ENCODE data around the gene TEX261.

TEX261 gene

GRCh38 chr2:70981421-70981820, 13.3 kb downstream of the TEX261 start:
- no peak for DNase-seq

- no peak for DNase-seq
Observed at GRCh38 chr2:70979626-70980025, 15.0 kb downstream of the TEX261 start.

GRCh38 chr2:70979180-70979488, 15.5 kb downstream of the TEX261 start:
- DNase-seq, result no peak

- DNase-seq, result no peak
Observed at GRCh38 chr2:70978341-70979179, 16.1 kb downstream of the TEX261 start, which contains the start of gene ANKRD53. Gene ANKRD53 (plus strand): TSS chr2:70978630. CDS start chr2:70978646, 16 bp downstream.

GRCh38 chr2:70977605-70978205, 17.0 kb downstream of the TEX261 start:
- DNase-seq, result no peak

GRCh38 chr2:70975237-70975636, 19.4 kb downstream of the TEX261 start:
- DNase-seq, result no peak

GRCh38 chr2:70974592-70974991, 20.1 kb downstream of the TEX261 start:
- DNase-seq, result no peak

- no peak for DNase-seq
Observed at GRCh38 chr2:70967189-70967588, 27.5 kb downstream of the TEX261 start.

GRCh38 chr2:70966681-70967080, 28.0 kb downstream of the TEX261 start:
- DNase-seq, result no peak

- DNase-seq, result no peak
Observed at GRCh38 chr2:70965506-70965905, 29.2 kb downstream of the TEX261 start.

- DNase-seq, result no peak
Observed at GRCh38 chr2:70964596-70965386, 29.9 kb downstream of the TEX261 start.

GRCh38 chr2:70964133-70964532, 30.5 kb downstream of the TEX261 start:
- no peak for DNase-seq

- DNase-seq, result no peak
Observed at GRCh38 chr2:70962885-70963878, 31.5 kb downstream of the TEX261 start.

- DNase-seq, result no peak
Observed at GRCh38 chr2:70962211-70962884, 32.3 kb downstream of the TEX261 start.

- no peak for DNase-seq
Observed at GRCh38 chr2:70961648-70961994, 33.1 kb downstream of the TEX261 start.

- DNase-seq, result no peak
Observed at GRCh38 chr2:70960833-70961647, 33.6 kb downstream of the TEX261 start.

- DNase-seq, result no peak
Observed at GRCh38 chr2:70959851-70960832, 34.5 kb downstream of the TEX261 start.

- DNase-seq, result no peak
Observed at GRCh38 chr2:70959271-70959761, 35.4 kb downstream of the TEX261 start.

- DNase-seq, result no peak
Observed at GRCh38 chr2:70958759-70959158, 35.9 kb downstream of the TEX261 start.

GRCh38 chr2:70957798-70958197, 36.9 kb downstream of the TEX261 start:
- no peak for DNase-seq

Data from NCI-H1436 treated with DMSO at 0.1 percent for 48 hours (cell line).